Stimulated activated CD4-positive, alpha-beta T cell treated with anti-CD3 and anti-CD28 coated beads, Interleukin-1b, Interleukin-23, amount 100 ng/mL, for 4 hours (primary cell): ENCODE data around the gene FOXD1.
"Not testable (repeated sequence)": the region's sequence is repeated elsewhere in the genome, so short reads cannot be mapped to it uniquely, and the experiment has no call there.

Experiments
- DNase-seq, 2 donors: peaks; one replicate each; pipeline ENCODE4 v3.0.0-alpha.2; 2020; ENCODE audit warnings: low read depth in 2 of 2

FOXD1 gene

DNA sequence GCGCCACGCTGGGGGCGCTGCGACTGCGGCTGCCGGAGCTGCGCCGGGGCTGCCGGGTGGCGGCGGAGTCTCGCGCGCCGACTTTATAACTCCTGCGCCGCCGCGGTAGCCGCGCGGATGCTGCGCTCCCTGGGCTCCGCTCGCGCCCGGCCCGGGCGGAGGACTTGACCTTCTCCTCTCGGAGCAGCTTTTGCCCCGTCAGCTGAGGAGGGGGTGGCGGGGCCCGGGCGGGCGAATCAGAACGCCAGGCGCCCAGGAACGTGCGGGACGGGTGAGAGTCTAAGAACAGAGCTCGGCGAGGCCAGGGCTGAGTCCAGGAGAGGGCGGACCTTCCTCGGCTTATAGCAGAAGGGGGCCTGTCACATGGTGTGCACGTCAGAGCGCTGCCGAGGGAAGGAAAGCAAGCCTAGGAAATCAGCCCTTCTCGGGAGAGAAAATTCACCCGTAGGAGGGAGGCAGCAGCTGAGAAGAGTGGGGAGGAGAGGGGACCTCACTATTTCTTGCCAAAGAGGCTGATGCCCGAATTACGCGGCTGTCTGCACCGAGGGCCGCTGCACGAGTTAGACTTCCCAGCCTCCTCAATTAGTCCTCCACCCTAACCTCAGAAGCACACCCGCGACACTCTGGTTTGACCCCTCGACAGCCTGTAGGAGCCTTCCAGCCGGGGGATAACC is at the start of gene FOXD1:
Gene FOXD1 (minus strand): TSS at position 315 of the 674 bp plus-strand sequence. CDS start 415 bp downstream, outside the sequence.
- peak in 1 of 2 donors; percentile 34 for DNase-seq

GRCh38 chr5:73497497-73498056 is 49.0 kb upstream of the FOXD1 start:
- DNase-seq, result no peak

DNA sequence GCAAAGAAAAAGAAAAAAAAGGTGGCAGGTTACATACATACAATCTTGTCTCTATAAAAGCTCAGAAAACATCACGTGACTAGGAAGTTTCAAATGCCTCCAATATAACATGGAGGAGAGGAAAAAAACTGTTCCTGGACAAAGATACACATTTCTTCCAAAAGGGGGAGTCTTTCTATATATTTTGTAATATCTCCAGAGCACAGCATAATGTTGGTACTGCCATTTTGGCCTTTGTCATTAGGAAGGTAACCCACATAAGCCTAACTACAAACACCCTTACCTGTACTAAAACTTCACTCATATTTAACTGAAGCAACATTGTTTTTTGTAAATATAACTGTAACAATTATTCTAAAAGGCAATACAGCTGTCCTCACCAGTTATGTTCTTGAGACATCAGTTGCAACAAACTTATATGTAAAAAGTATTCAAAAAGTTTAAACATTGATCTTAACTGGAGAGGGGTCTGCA is 48.4 kb upstream of the FOXD1 start:
- no peak for DNase-seq

- no peak for DNase-seq
Observed at GRCh38 chr5:73495772-73496335, 47.3 kb upstream of the FOXD1 start.

- DNase-seq, result no peak
Observed at GRCh38 chr5:73494721-73495120, 46.1 kb upstream of the FOXD1 start.

DNA sequence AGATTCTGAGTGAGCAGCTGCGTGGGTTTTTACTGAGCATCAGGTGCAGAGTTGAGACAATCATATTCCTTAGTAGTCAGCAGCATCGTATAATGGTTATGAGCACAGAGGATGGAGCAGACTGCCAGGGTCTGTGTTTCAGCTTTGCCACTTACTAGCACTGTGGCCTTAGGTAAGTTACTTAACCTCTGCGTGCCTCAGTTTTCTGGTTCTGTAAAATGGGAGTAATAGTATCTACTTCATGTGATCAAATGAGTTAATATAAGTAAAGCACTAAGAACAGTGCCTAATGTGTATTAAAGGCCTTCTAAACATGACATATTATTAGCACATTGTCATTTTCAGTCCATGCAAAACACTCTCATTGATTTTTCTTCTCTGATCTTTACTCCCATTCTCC is 44.8 kb upstream of the FOXD1 start:
- no peak for DNase-seq

GRCh38 chr5:73491155-73491554 is 42.6 kb upstream of the FOXD1 start:
- no peak for DNase-seq

DNA sequence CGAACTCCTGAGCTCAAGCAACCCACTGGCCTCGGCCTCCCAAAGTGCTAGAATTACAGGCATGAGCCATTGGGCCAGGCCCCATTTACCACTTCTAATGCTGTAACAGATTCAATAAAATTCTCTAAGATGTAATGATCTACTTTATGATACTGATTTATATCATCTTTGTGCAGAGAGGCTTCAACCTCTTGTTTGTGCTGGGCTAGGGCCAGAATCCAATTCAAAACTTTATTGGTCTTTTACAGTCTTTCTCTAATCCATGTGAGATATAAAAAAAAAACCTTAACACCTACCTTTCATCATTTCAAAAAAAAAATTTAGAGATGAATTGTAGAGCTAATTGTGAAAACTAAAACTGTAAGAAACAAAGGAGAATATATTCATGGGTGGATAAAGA is 41.5 kb upstream of the FOXD1 start:
- DNase-seq, result no peak

GRCh38 chr5:73488806-73489205 is 40.2 kb upstream of the FOXD1 start:
- DNase-seq, result no peak

DNA sequence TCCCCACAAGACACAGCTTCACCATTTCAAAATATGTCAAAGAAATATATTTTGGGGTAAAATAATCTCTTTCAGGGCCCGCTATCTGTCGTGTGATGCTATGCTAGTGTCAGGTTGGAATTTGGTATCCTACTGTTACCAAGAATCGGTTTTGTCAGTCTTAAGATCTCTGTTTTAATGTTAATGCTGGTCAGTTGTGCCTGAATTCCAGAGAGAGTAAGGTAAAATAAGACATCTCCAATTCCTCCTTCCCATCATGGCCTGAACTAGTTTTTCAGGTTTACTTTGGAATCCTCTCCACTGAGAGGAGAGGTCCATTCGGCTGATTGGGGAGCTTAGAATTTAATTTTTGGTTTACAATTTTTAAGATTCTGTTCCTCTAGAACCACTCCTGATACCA is 39.2 kb upstream of the FOXD1 start:
- no peak for DNase-seq

DNA sequence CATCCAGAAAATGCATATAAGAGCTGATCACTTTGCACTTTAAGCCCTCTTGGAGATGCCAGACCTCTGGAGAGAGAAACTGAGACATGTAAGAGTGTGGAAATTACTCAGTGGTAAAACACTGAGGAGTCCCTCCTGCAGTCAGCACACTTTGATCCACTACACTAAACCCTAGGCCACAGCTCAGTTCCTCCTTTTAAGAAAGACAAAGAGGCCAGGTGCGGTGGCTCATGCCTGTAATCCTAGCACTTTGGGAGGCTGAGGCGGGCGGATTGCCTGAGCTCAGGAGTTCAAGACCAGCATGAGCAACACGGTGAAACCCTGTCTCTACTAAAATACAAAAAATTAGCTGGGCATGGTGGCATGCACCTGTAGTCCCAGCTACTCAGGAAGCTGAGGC is 38.7 kb upstream of the FOXD1 start:
- not testable (repeated sequence) for DNase-seq

- DNase-seq, result no peak
Observed at GRCh38 chr5:73486119-73486899, 37.7 kb upstream of the FOXD1 start.

DNA sequence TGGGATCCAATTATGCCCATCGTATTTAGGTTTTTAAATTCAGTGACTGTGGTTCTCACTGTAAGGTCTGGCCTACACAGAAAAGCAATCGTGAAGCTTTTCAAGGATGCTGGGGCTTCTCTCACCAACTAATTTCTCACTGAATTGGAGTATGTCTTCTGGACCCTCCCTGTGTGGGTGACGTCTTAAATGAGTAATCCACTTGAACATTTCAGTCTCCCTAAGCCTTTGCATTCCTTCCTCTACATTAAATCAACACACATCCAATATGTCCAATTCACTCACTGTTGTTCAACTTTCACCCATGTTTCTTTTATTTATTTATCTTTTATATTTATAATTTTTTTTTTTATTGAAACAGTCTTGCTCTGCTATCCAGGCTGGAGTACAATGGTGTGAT is 37.1 kb upstream of the FOXD1 start:
- no peak for DNase-seq

- DNase-seq, result no peak
Observed at GRCh38 chr5:73484511-73484910, 35.9 kb upstream of the FOXD1 start.

GRCh38 chr5:73483676-73484075 is 35.1 kb upstream of the FOXD1 start:
- no peak for DNase-seq

DNA sequence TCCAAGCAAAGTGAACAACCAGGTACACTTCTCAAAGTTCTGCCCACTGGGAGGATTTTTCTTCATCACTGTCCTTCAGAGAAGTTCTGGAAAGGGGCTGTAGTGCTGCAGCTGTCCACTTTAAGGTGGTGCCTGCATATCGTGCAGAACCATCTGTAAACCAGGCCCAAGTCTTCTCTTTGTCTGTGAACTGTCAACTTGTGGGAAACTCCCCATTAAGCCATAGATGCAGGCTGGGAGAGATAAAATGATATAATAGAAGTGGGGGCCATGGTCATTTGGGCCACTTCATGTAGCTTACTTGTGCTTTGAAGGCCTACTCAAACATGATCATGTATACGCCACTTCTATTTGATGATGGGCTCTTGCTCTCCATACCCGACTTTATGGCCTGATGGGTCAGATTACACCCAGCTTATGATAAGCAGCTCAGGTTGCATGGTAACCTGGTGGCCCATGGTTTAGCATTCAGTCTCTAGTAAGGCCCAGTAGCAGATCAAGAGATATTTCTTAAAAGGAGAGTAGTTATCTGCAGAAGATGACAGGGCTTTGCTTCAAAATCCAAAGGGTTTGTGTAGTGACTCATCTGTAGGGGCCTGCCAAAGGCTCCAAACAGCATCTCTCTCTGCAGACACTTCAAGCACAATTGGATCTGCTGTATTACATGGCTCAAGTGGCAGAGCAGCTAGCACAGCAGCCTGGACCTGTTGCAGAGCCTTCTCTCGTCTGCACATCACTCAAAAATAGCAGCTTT is 34.0 kb upstream of the FOXD1 start:
- no peak for DNase-seq

DNA sequence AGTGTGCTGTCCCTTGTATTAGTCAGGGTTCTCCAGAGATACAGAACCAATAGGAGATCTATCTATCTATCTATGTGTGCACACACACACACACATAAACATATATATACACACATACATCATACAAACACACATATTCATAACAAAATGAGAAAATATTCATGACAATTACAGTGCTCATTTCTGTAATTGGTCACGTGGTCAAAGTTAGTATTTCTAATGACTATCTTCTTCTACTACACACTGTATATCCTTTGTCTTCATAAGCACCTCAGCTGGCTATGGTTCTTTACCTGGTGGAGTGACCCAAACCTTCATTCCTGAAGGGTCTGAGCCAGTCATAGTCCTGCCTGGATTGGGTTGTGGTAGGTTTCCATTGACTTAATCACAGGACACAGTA is 31.9 kb upstream of the FOXD1 start:
- DNase-seq, result no peak

GRCh38 chr5:73472116-73472515 is 23.5 kb upstream of the FOXD1 start:
- no peak for DNase-seq

DNA sequence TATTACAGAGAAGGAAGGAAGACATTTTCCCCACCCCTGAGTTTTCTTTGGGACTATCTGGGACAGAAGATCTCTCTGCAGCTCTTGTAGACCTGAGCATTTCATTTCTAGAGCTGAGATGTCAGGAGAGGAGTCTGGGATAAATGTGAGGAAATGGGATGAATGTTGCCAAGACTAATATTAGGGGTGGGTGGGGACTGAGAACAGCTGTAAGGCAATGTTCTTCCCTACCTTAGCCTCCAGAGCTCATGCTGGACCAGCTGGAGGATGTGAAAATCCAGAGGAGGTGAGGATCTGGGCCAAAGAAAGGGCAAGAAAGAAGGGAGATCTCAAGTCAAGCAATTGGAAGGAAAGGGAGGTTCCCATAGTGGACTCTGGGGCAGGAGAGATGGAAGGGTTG is 23.1 kb upstream of the FOXD1 start:
- no peak for DNase-seq

GRCh38 chr5:73469878-73470277 is 21.3 kb upstream of the FOXD1 start:
- no peak for DNase-seq

GRCh38 chr5:73468638-73469037 is 20.1 kb upstream of the FOXD1 start:
- DNase-seq, result not testable (repeated sequence)
